ENCODE measurements around the gene ZSWIM4. TPM values are rescaled to one million over a fixed set of nuclear protein-coding genes. Genes with fewer than 3 reads are reported as not detected.
A peak's percentile ranks its signal among the peaks of the same experiment; 100 is the strongest.

ZSWIM4 gene
- total and polyA plus RNA-seq, 2 of the 13 experiments (the other 11 are each of a cell fraction or from before 2014, with no cell fraction given), result 0.33 to 0.86 TPM

GRCh38 chr19:13763265-13763664, 32.0 kb upstream of the ZSWIM4 start:
- intact Hi-C loops (cut with micrococcal nuclease; ENCODE audit: unreplicated experiment), result no loop called here
- Histone ChIP-seq H3K4me1 (ENCODE audit: insufficient read depth, low read length) (peaks cover 26% of the 10 kb centered on the region), H3K9me3 (ENCODE audit: low read length) (no peaks in the 10 kb centered on the region), H3K79me2 (ENCODE audit: insufficient read depth, low read length) (peaks cover 7% of the 10 kb centered on the region), H3K36me3 (replicated peaks in 1 of 2; ENCODE audit: control insufficient read depth in 1 of 2, insufficient read depth in 2 of 2, low read length in 2 of 2) (peaks cover 6 to 15% of the 10 kb centered on the region in 2 experiments), H3K4me3 (replicated peaks in 1 of 3; ENCODE audit: insufficient read depth in 1 of 3, low read depth in 2 of 3, low read length in 3 of 3) (no peak overlapping the region; a peak in 1 of 6 replicates), H3K9ac (ENCODE audit: insufficient read depth, low read depth, low read length) (no peak overlapping the region), H3K27me3 (ENCODE audit: control insufficient read depth in 1 of 2, insufficient read depth in 2 of 2, low read length in 2 of 2) (no peaks in the 10 kb centered on the region), H3K27ac (ENCODE audit: extremely low read length, insufficient read depth, low read length) (no peak overlapping the region), H3K4me2 (ENCODE audit: low read depth, low read length) (peak overlapping the region; percentile 32; the same call in 1 of the 2 replicates), H2AFZ (ENCODE audit: low read length) (no peak overlapping the region), H4K20me1 (ENCODE audit: insufficient read depth, low read length) (no peaks in the 10 kb centered on the region)
- DNase-seq (ENCODE audit: low spot score) (no peak), ATAC-seq (no peak), FAIRE-seq (no peak)
- BruUV-seq (replicated peaks), result no TSS peak
- in situ Hi-C loops (cut with HindIII; ENCODE audit: extremely low pct_ligation_motif_present, low pct_unique_long_range_greater_than_20kb), result loop anchor here (25.0 kb wide), 1 partner anchor 299 kb away; the partner anchor contains the start of genes MISP3 and PALM3
- POLR2A ChIA-PET, result no interaction called here
- CTCF ChIA-PET (ENCODE audit: low intra/inter-chr PET ratio, low total read pairs), result no interaction called here
- WGBS (ENCODE audit: low lambda C conversion rate), result 97% methylated on average over 3 of the region's 3 CpGs
- no peak for TF ChIP-seq ZNF770 (CRISPR knock-in tag; IDR thresholded peaks at IDR 0.05)
- no peak for TF ChIP-seq ZC3H4 (CRISPR knock-in tag; IDR thresholded peaks at IDR 0.05; ENCODE audit: borderline replicate concordance)
- no peak for TF ChIP-seq STAT6 (CRISPR knock-in tag; IDR thresholded peaks at IDR 0.05; ENCODE audit: borderline replicate concordance)
- no peak for TF ChIP-seq PRDM10 (CRISPR knock-in tag; IDR thresholded peaks at IDR 0.05; ENCODE audit: low read depth)
- no peak for TF ChIP-seq CCDC6 (CRISPR knock-in tag; IDR thresholded peaks at IDR 0.05)
- no peak for TF ChIP-seq ZBTB33 (CRISPR knock-in tag; IDR thresholded peaks at IDR 0.05)
- TF ChIP-seq SETDB1 (CRISPR knock-in tag; IDR thresholded peaks at IDR 0.05; ENCODE audit: borderline replicate concordance), result no peak
- no peak for TF ChIP-seq GLMP (CRISPR knock-in tag; IDR thresholded peaks at IDR 0.05; ENCODE audit: borderline replicate concordance)
- no peak for TF ChIP-seq KAT2B (IDR thresholded peaks at IDR 0.05; ENCODE audit: borderline replicate concordance, low read depth, low read length)
- TF ChIP-seq ZNF446 (CRISPR knock-in tag; IDR thresholded peaks at IDR 0.05), result no peak
- peak; percentile 77 for TF ChIP-seq ZFP36 (IDR thresholded peaks at IDR 0.05; ENCODE audit: borderline replicate concordance, low read depth, low read length, partially characterized antibody)
- no peak for TF ChIP-seq ZNF230 (CRISPR knock-in tag; IDR thresholded peaks at IDR 0.05)
